ENCODE measurements around the gene ZEB2. TPM values are rescaled to one million over a fixed set of nuclear protein-coding genes. Genes with fewer than 3 reads are reported as not detected.

The ZEB2 gene
- total RNA-seq, 1 donor from 2014 or later = 164 TPM

GRCh38 chr2:144358979-144359541 lies 160.9 kb downstream of the ZEB2 start:
- no peak for DNase-seq (ENCODE audit: low read depth)

GRCh38 chr2:144358374-144358964 lies 161.4 kb downstream of the ZEB2 start:
- no peak for DNase-seq (ENCODE audit: low read depth)

GRCh38 chr2:144357623-144358373 lies 162.1 kb downstream of the ZEB2 start:
- DNase-seq (ENCODE audit: low read depth) = peak; percentile 92

GRCh38 chr2:144356402-144356801 lies 163.5 kb downstream of the ZEB2 start:
- no peak for DNase-seq (ENCODE audit: low read depth)

- no peak for DNase-seq (ENCODE audit: low read depth)
Observed at GRCh38 chr2:144354953-144355352, 165.0 kb downstream of the ZEB2 start.

- DNase-seq (ENCODE audit: low read depth) = no peak
Observed at GRCh38 chr2:144351687-144352086, 168.2 kb downstream of the ZEB2 start.

- DNase-seq (ENCODE audit: low read depth) = peak; percentile 39
Observed at GRCh38 chr2:144350151-144350802, 169.6 kb downstream of the ZEB2 start.

GRCh38 chr2:144349674-144350073 lies 170.2 kb downstream of the ZEB2 start:
- no peak for DNase-seq (ENCODE audit: low read depth)

GRCh38 chr2:144348846-144349245 lies 171.1 kb downstream of the ZEB2 start:
- no peak for DNase-seq (ENCODE audit: low read depth)

GRCh38 chr2:144346229-144346628 lies 173.7 kb downstream of the ZEB2 start:
- no peak for DNase-seq (ENCODE audit: low read depth)

GRCh38 chr2:144343145-144343544 lies 176.8 kb downstream of the ZEB2 start:
- DNase-seq (ENCODE audit: low read depth) = no peak

- DNase-seq (ENCODE audit: low read depth) = no peak
Observed at GRCh38 chr2:144341538-144341937, 178.4 kb downstream of the ZEB2 start.

GRCh38 chr2:144339048-144339447 lies 180.9 kb downstream of the ZEB2 start:
- DNase-seq (ENCODE audit: low read depth) = no peak

- no peak for DNase-seq (ENCODE audit: low read depth)
Observed at GRCh38 chr2:144334551-144334950, 185.4 kb downstream of the ZEB2 start.

Data from myocyte (in vitro differentiated cells).